Astrocyte (in vitro differentiated cells and primary cell): ENCODE results near the gene SERPINB1. TPM values are rescaled to one million over a fixed set of nuclear protein-coding genes. Genes with fewer than 3 reads are reported as not detected.

Experiments
- DNase-seq: peaks from one replicate; pipeline ENCODE4 v3.0.0-alpha.2; 2010; ENCODE audit warnings: low read depth
- FAIRE-seq: peaks from 2 replicates; lab custom pipeline; 2011; peaks lifted over from hg19 to GRCh38; lab: Jason Lieb, UNC
- H2AFZ ChIP-seq: 2 replicates; pipeline ENCODE4 v1.6.0; 2012; ENCODE audit warnings: low read depth, low read length, inconsistent platforms
- H3K27ac ChIP-seq: 2 replicates; pipeline ENCODE4 v1.5.1; 2011; ENCODE audit warnings: low read depth, low read length, inconsistent platforms
- H3K27me3 ChIP-seq: 2 replicates; pipeline ENCODE4 v1.6.0; 2011; ENCODE audit warnings: low read length, inconsistent platforms; ENCODE audit not compliant: insufficient read depth
- H3K36me3 ChIP-seq: 2 replicates; pipeline ENCODE4 v1.5.1; 2011; ENCODE audit warnings: low read length, inconsistent platforms; ENCODE audit not compliant: insufficient read depth
- H3K4me1 ChIP-seq: 2 replicates; pipeline ENCODE4 v1.5.1; 2011; ENCODE audit warnings: low read length, inconsistent platforms; ENCODE audit not compliant: insufficient read depth
- H3K4me2 ChIP-seq: 2 replicates; pipeline ENCODE4 v1.6.0; 2012; ENCODE audit warnings: low read length, inconsistent platforms
- H3K4me3 ChIP-seq: 2 replicates; pipeline ENCODE4 v1.5.1; 2011; ENCODE audit warnings: low read depth, mild to moderate bottlenecking, low read length, inconsistent platforms; ENCODE audit not compliant: insufficient read depth
- H3K79me2 ChIP-seq: 2 replicates; pipeline ENCODE4 v1.6.0; 2012; ENCODE audit warnings: mild to moderate bottlenecking, low read length, inconsistent platforms; ENCODE audit not compliant: insufficient read depth
- H3K9ac ChIP-seq: 2 replicates; pipeline ENCODE4 v1.6.0; 2012; ENCODE audit warnings: mild to moderate bottlenecking, low read length, inconsistent platforms
- H3K9me3 ChIP-seq: 2 replicates; pipeline ENCODE4 v1.5.1; 2012; ENCODE audit warnings: low read depth, mild to moderate bottlenecking, low read length, inconsistent platforms; ENCODE audit not compliant: insufficient read depth
- H4K20me1 ChIP-seq: 2 replicates; pipeline ENCODE4 v1.6.0; 2012; ENCODE audit warnings: low read length, inconsistent platforms; ENCODE audit not compliant: insufficient read depth
- H3K27ac Mint-ChIP-seq: one replicate; pipeline ENCODE4 v1.8.0; 2021; ENCODE audit warnings: mild to moderate bottlenecking, mixed read lengths; ENCODE audit not compliant: unreplicated experiment
- H3K27me3 Mint-ChIP-seq: one replicate; pipeline ENCODE4 v1.8.0; 2021; ENCODE audit warnings: low read depth, mixed read lengths; ENCODE audit not compliant: unreplicated experiment
- H3K36me3 Mint-ChIP-seq: one replicate; pipeline ENCODE4 v1.8.0; 2021; ENCODE audit warnings: low read depth, mixed read lengths; ENCODE audit not compliant: unreplicated experiment
- H3K4me1 Mint-ChIP-seq: one replicate; pipeline ENCODE4 v1.8.0; 2021; ENCODE audit warnings: low read depth, mixed read lengths; ENCODE audit not compliant: unreplicated experiment
- H3K4me3 Mint-ChIP-seq: one replicate; pipeline ENCODE4 v1.8.0; 2021; ENCODE audit warnings: mild to moderate bottlenecking, moderate library complexity, mixed read lengths; ENCODE audit not compliant: unreplicated experiment
- H3K9me3 Mint-ChIP-seq: one replicate; pipeline ENCODE4 v1.8.0; 2021; ENCODE audit warnings: mild to moderate bottlenecking, mixed read lengths; ENCODE audit not compliant: unreplicated experiment
- CTCF ChIP-seq: IDR thresholded peaks from 2 replicates; pipeline ENCODE4 v1.5.1; 2011; ENCODE audit warnings: low read depth, mild to moderate bottlenecking, inconsistent platforms, low read length, moderate library complexity; ENCODE audit not compliant: insufficient read depth
- EZH2 ChIP-seq: IDR thresholded peaks from 2 replicates; pipeline ENCODE4 v1.6.1; 2012; ENCODE audit warnings: mild to moderate bottlenecking, low read length, inconsistent platforms; ENCODE audit not compliant: insufficient read depth
- total RNA-seq: library from RNA; stranded (reverse); gene quantifications from 2 replicates; pipeline ENCODE4 v1.2.1, GENCODE V29; 2021

Gene SERPINB1
- total RNA-seq, 1 donor from 2014 or later = 1.5 TPM

- Mint-ChIP-seq H3K9me3 (peaks cover 6% of the 10 kb centered on the region), H3K36me3 (peaks cover 6% of the 10 kb centered on the region), H3K27ac (no peak overlapping the region), H3K27me3 (peaks cover 7% of the 10 kb centered on the region), H3K4me1 (peaks cover 2% of the 10 kb centered on the region), H3K4me3 (no peak overlapping the region)
- no peak overlapping the region for H3K9ac ChIP-seq
- FAIRE-seq = no peak
- no peaks in the 10 kb centered on the region for H4K20me1 ChIP-seq
- H3K9me3 ChIP-seq = peaks cover 4% of the 10 kb centered on the region
- H3K4me3 ChIP-seq = no peak overlapping the region
- no peaks in the 10 kb centered on the region for H3K27me3 ChIP-seq
- TF ChIP-seq EZH2 (no peak), CTCF (no peak)
- no peak overlapping the region for H3K27ac ChIP-seq
- H3K4me1 ChIP-seq = peaks cover 8% of the 10 kb centered on the region
- no peaks in the 10 kb centered on the region for H3K79me2 ChIP-seq
- H2AFZ ChIP-seq = no peak overlapping the region
- no peaks in the 10 kb centered on the region for H3K36me3 ChIP-seq
- H3K4me2 ChIP-seq = peak overlapping the region; percentile 42
- DNase-seq = no peak
Measured at GRCh38 chr6:2865694-2866151, 24.1 kb upstream of the SERPINB1 start.

- FAIRE-seq (no peak), DNase-seq (no peak)
- no peak overlapping the region for H3K9ac ChIP-seq
- Mint-ChIP-seq H3K36me3 (peaks cover 6% of the 10 kb centered on the region), H3K27ac (no peak overlapping the region), H3K4me1 (peaks cover 1% of the 10 kb centered on the region), H3K9me3 (peaks cover 6% of the 10 kb centered on the region), H3K4me3 (no peak overlapping the region), H3K27me3 (peaks cover 7% of the 10 kb centered on the region)
- no peaks in the 10 kb centered on the region for H3K79me2 ChIP-seq
- peaks cover 4% of the 10 kb centered on the region for H3K9me3 ChIP-seq
- no peak overlapping the region for H2AFZ ChIP-seq
- H3K4me3 ChIP-seq = no peak overlapping the region
- no peak overlapping the region for H3K27ac ChIP-seq
- TF ChIP-seq CTCF (no peak), EZH2 (no peak)
- no peaks in the 10 kb centered on the region for H3K36me3 ChIP-seq
- no peaks in the 10 kb centered on the region for H4K20me1 ChIP-seq
- H3K27me3 ChIP-seq = no peaks in the 10 kb centered on the region
- peaks cover 8% of the 10 kb centered on the region for H3K4me1 ChIP-seq
- H3K4me2 ChIP-seq = no peak overlapping the region
Measured at GRCh38 chr6:2865270-2865669, 23.6 kb upstream of the SERPINB1 start.

- Mint-ChIP-seq H3K4me3 (no peak overlapping the region), H3K4me1 (peaks cover 2% of the 10 kb centered on the region), H3K9me3 (peaks cover 6% of the 10 kb centered on the region), H3K27ac (no peak overlapping the region), H3K27me3 (peaks cover 7% of the 10 kb centered on the region), H3K36me3 (peaks cover 6% of the 10 kb centered on the region)
- no peak overlapping the region for H3K27ac ChIP-seq
- TF ChIP-seq CTCF = no peak
- no peak for TF ChIP-seq EZH2
- H2AFZ ChIP-seq = no peak overlapping the region
- no peak overlapping the region for H3K9ac ChIP-seq
- no peaks in the 10 kb centered on the region for H4K20me1 ChIP-seq
- H3K4me2 ChIP-seq = no peak overlapping the region
- no peak overlapping the region for H3K4me3 ChIP-seq
- no peak for DNase-seq
- H3K79me2 ChIP-seq = no peaks in the 10 kb centered on the region
- FAIRE-seq = no peak
- peaks cover 4% of the 10 kb centered on the region for H3K9me3 ChIP-seq
- H3K4me1 ChIP-seq = peaks cover 9% of the 10 kb centered on the region
- H3K27me3 ChIP-seq = no peaks in the 10 kb centered on the region
- H3K36me3 ChIP-seq = no peaks in the 10 kb centered on the region
Measured at GRCh38 chr6:2863901-2864300, 22.2 kb upstream of the SERPINB1 start.
